HPDE6-E6E7 (cell line): ENCODE results near the gene DHRS7B.

Experiments
- DNase-seq: peaks from one replicate; pipeline ENCODE4 v3.0.0; 2011; ENCODE audit warnings: missing footprints; ENCODE audit errors: extremely low spot score

DHRS7B gene

GRCh38 chr17:21157586-21158370 lies 31.0 kb downstream of the DHRS7B start:
- no peak for DNase-seq

- no peak for DNase-seq
Measured at GRCh38 chr17:21160401-21160800, 33.6 kb downstream of the DHRS7B start.

GRCh38 chr17:21161498-21162393 lies 35.0 kb downstream of the DHRS7B start:
- no peak for DNase-seq

GRCh38 chr17:21162394-21162775 lies 35.6 kb downstream of the DHRS7B start:
- DNase-seq, result no peak

- no peak for DNase-seq
Measured at GRCh38 chr17:21163101-21163500, 36.3 kb downstream of the DHRS7B start.

- no peak for DNase-seq
Measured at GRCh38 chr17:21164216-21164615, 37.5 kb downstream of the DHRS7B start.

GRCh38 chr17:21164620-21165019 lies 37.9 kb downstream of the DHRS7B start:
- DNase-seq, result no peak

GRCh38 chr17:21165922-21166594 lies 39.3 kb downstream of the DHRS7B start:
- no peak for DNase-seq

- DNase-seq, result no peak
Measured at GRCh38 chr17:21166595-21167210, 39.9 kb downstream of the DHRS7B start.

- no peak for DNase-seq
Measured at GRCh38 chr17:21167303-21167702, 40.5 kb downstream of the DHRS7B start.

GRCh38 chr17:21168555-21168865 lies 41.7 kb downstream of the DHRS7B start:
- no peak for DNase-seq

GRCh38 chr17:21169496-21169895 lies 42.7 kb downstream of the DHRS7B start:
- DNase-seq, result no peak

GRCh38 chr17:21170809-21171208 lies 44.0 kb downstream of the DHRS7B start:
- DNase-seq, result no peak

GRCh38 chr17:21171309-21171922 lies 44.7 kb downstream of the DHRS7B start:
- no peak for DNase-seq

GRCh38 chr17:21171970-21172510 lies 45.3 kb downstream of the DHRS7B start:
- DNase-seq, result no peak

- DNase-seq, result no peak
Measured at GRCh38 chr17:21172846-21173245, 46.1 kb downstream of the DHRS7B start.

GRCh38 chr17:21173543-21173942 lies 46.8 kb downstream of the DHRS7B start:
- DNase-seq, result no peak

GRCh38 chr17:21174186-21174585 lies 47.4 kb downstream of the DHRS7B start:
- DNase-seq, result no peak

- no peak for DNase-seq
Measured at GRCh38 chr17:21174713-21175112, 47.9 kb downstream of the DHRS7B start.

GRCh38 chr17:21176773-21177395 lies 50.1 kb downstream of the DHRS7B start:
- DNase-seq, result no peak

GRCh38 chr17:21177401-21177800 lies 50.6 kb downstream of the DHRS7B start:
- no peak for DNase-seq
